ENCODE data around the gene DNM2.

- TF ChIP-seq EZH2 (IDR thresholded peaks at IDR 0.05; ENCODE audit: insufficient read depth, poor library complexity, severe bottlenecking) (no peak), EZH2phosphoT487 (IDR thresholded peaks at IDR 0.05; ENCODE audit: insufficient read depth, low read depth) (no peak)
Observed at GRCh38 chr19:10766049-10766623, 48.3 kb downstream of the DNM2 start.
